GM12878 (cell line): ENCODE results near the gene TRMU. TPM values are rescaled to one million over a fixed set of nuclear protein-coding genes. Genes with fewer than 3 reads are reported as not detected.

Experiments used
- ATAC-seq: fragments of 200-7000 bp; cut with Tn5 transposase; 3 replicates; pipeline ENCODE4 v1.9.1; 2020; ENCODE audit warnings: mild to moderate bottlenecking, moderate library complexity
- BruUV-seq: library from RNA; stranded (reverse); fragments of 400-500 nt; replicated peaks from 2 replicates; lab custom pipeline; 2021; lab: Mats Ljungman, UMichigan
- CTCF ChIA-PET: fragments of 300-600 bp; sonication (Branson Sonifier 250); formaldehyde crosslinking; extraction: SDS; loops from one replicate; lab custom pipeline; 2021; ENCODE audit warnings: inconsistent platforms; lab: Yijun Ruan, JAX
- POLR2A ChIA-PET: fragments of 350-600 bp; formaldehyde crosslinking; extraction: SDS; loops from one replicate; lab custom pipeline; 2021; ENCODE audit warnings: inconsistent platforms; lab: Charles Lee
- RAD21 ChIA-PET: fragments of 300-600 bp; sonication (Branson Sonifier 250); formaldehyde crosslinking; loops from one replicate; lab custom pipeline; 2023; ENCODE audit warnings: antibody characterized with exemption; ENCODE audit not compliant: unreplicated experiment; lab: Charles Lee
- SMC1A ChIA-PET: fragments of 300-600 bp; sonication (Branson Sonifier 250); formaldehyde crosslinking; loops from one replicate; lab custom pipeline; 2023; ENCODE audit not compliant: unreplicated experiment, uncharacterized antibody; lab: Charles Lee
- DNase-seq: peaks from one replicate; pipeline ENCODE4 v3.0.0-alpha.2; 2011; ENCODE audit warnings: low read depth, low spot score
- FAIRE-seq: peaks from 3 replicates; lab custom pipeline; 2011; peaks lifted over from hg19 to GRCh38; lab: Jason Lieb, UNC
- H2AFZ ChIP-seq: 2 replicates; pipeline ENCODE4 v1.6.0; 2011; ENCODE audit warnings: low read depth, low read length, control low read depth; ENCODE audit not compliant: control insufficient read depth
- H3K27ac ChIP-seq: 2 replicates; pipeline ENCODE4 v1.5.1; 2011; ENCODE audit warnings: control low read depth; ENCODE audit not compliant: control insufficient read depth, insufficient read depth
- H3K27me3 ChIP-seq, 2 experiments: replicated peaks in 1 of 2; 2 replicates each; pipeline versions ENCODE4 v1.6.0 to v1.6.1; 2011; ENCODE audit warnings: low read length in 1 of 2; ENCODE audit not compliant: control insufficient read depth in 2 of 2, insufficient read depth in 2 of 2
- H3K36me3 ChIP-seq, 2 experiments: 2 replicates each; pipeline ENCODE4 v1.5.1; 2011; ENCODE audit warnings: low read length in 1 of 2; ENCODE audit not compliant: control insufficient read depth in 2 of 2, insufficient read depth in 2 of 2
- H3K4me1 ChIP-seq: 2 replicates; pipeline ENCODE4 v1.6.1; 2011; ENCODE audit warnings: mild to moderate bottlenecking, low read length, moderate library complexity, mixed read lengths; ENCODE audit not compliant: control insufficient read depth, insufficient read depth
- H3K4me2 ChIP-seq: 2 replicates; pipeline ENCODE4 v1.6.0; 2011; ENCODE audit warnings: control low read depth; ENCODE audit not compliant: control insufficient read depth, insufficient read depth
- H3K4me3 ChIP-seq: fragments of 200-600 bp; sonication (generic); 2 replicates; pipeline ENCODE4 v1.5.1; 2016
- H3K79me2 ChIP-seq: 2 replicates; pipeline ENCODE4 v1.6.0; 2011; ENCODE audit warnings: low read length; ENCODE audit not compliant: control insufficient read depth, insufficient read depth
- H3K9ac ChIP-seq: 2 replicates; pipeline ENCODE4 v1.8.0; 2011; ENCODE audit warnings: low read length, control low read depth, mixed read lengths; ENCODE audit not compliant: control insufficient read depth, insufficient read depth
- H3K9me3 ChIP-seq: replicated peaks from 3 replicates; pipeline ENCODE4 v1.5.1; 2011; ENCODE audit warnings: mild to moderate bottlenecking, low read length; ENCODE audit not compliant: control insufficient read depth, insufficient read depth
- H4K20me1 ChIP-seq: 2 replicates; pipeline ENCODE4 v1.6.0; 2011; ENCODE audit not compliant: control insufficient read depth, insufficient read depth
- ATF7 ChIP-seq: fragments of 450-650 bp; IDR thresholded peaks from 2 replicates; pipeline ENCODE4 v1.6.1; 2016; ENCODE audit warnings: low read depth, mild to moderate bottlenecking
- BHLHE40 ChIP-seq, 2 experiments: fragments of 450-650 bp in 1 of 2; IDR thresholded peaks; 2 replicates each; pipeline ENCODE4 v1.6.1; 2011 to 2017; ENCODE audit warnings: low read depth in 2 of 2, borderline replicate concordance in 1 of 2, improper control_type of control experiment in 1 of 2, low read length in 1 of 2, mild to moderate bottlenecking in 1 of 2
- MTA3 ChIP-seq: IDR thresholded peaks from 2 replicates; pipeline ENCODE4 v1.6.1; 2012; ENCODE audit warnings: low read length, inconsistent platforms, borderline replicate concordance
- MXI1 ChIP-seq: fragments of 150-350 bp; IDR thresholded peaks from 2 replicates; pipeline ENCODE4 v1.6.1; 2011; ENCODE audit warnings: low read depth, mild to moderate bottlenecking, inconsistent platforms, low read length, improper control_type of control experiment
- NBN ChIP-seq: fragments of 450-650 bp; IDR thresholded peaks from 2 replicates; pipeline ENCODE4 v1.6.1; 2016
- RFX5 ChIP-seq: IDR thresholded peaks from 2 replicates; pipeline ENCODE4 v1.6.1; 2011; ENCODE audit warnings: low read depth, low read length, improper control_type of control experiment
- SRF ChIP-seq, 2 experiments: IDR thresholded peaks; 2 replicates each; pipeline ENCODE4 v1.6.1; 2011; ENCODE audit warnings: low read depth in 2 of 2, low read length in 2 of 2, mild to moderate bottlenecking in 1 of 2, moderate library complexity in 1 of 2
- SUPT20H ChIP-seq: IDR thresholded peaks from 2 replicates; pipeline ENCODE4 v1.6.1; 2011; ENCODE audit warnings: low read depth, mild to moderate bottlenecking, low read length, moderate library complexity, borderline replicate concordance; ENCODE audit not compliant: control insufficient read depth
- TCF12 ChIP-seq: IDR thresholded peaks from 2 replicates; pipeline ENCODE4 v1.6.1; 2011; ENCODE audit warnings: low read depth, mild to moderate bottlenecking, low read length
- TCF3 ChIP-seq: IDR thresholded peaks from 2 replicates; pipeline ENCODE4 v1.6.1; 2012; ENCODE audit warnings: low read depth, mild to moderate bottlenecking, low read length, borderline replicate concordance; ENCODE audit not compliant: insufficient read depth
- USF2 ChIP-seq: IDR thresholded peaks from 2 replicates; pipeline ENCODE4 v1.6.1; 2011; ENCODE audit warnings: low read depth, low read length, improper control_type of control experiment, borderline replicate concordance
- YBX1 ChIP-seq: fragments of 450-650 bp; IDR thresholded peaks from 2 replicates; pipeline ENCODE4 v1.6.1; 2016; ENCODE audit warnings: antibody characterized with exemption
- WGBS: methylation state at CpG from one replicate; pipeline ENCODE4 v1.1.6; 2016; ENCODE audit warnings: low lambda C conversion rate; ENCODE audit not compliant: insufficient replicate concordance, insufficient coverage; ENCODE audit errors: missing lambda C conversion rate; 5-methylcytosine and 5-hydroxymethylcytosine counted together
- in situ Hi-C: fragments of 300-500 bp; cut with MboI; formaldehyde crosslinking; loops from 9 replicates; pipeline ENCODE4 v1.14.3; 2018; ENCODE audit warnings: mixed read lengths
- intact Hi-C: fragments of 100-400 bp; cut with micrococcal nuclease; formaldehyde crosslinking; loops from one replicate; pipeline ENCODE4 v1.14.2; 2022; ENCODE audit not compliant: unreplicated experiment
- polyA plus RNA-seq, 11 experiments: library from polyadenylated mRNA; depleted of rRNA in 4 of 11; unstranded in 6 of 11; stranded (reverse) in 5 of 11; fragments of >200 nt; fragmentation: Nextera tagmentation in 4 of 11; fragmentation: Illumina TruSeq in 1 of 11; extraction: Ambion mirVana in 4 of 11; extraction: Trizol in 1 of 11; gene quantifications; 1 replicate in 1 of 11; 2 replicates in 10 of 11; pipeline versions ENCODE4 v1.2.1 to v1.2.3, GENCODE V29; 2011 to 2016; ENCODE audit warnings: inconsistent platforms in 2 of 11, missing spikeins in 2 of 11, low read depth in 1 of 11
- total RNA-seq, 4 experiments: library from RNA; depleted of rRNA in 3 of 4; stranded (reverse); fragments of >200 nt in 3 of 4; fragmentation: Illumina TruSeq in 1 of 4; extraction: Trizol in 1 of 4; gene quantifications; 2 replicates each; pipeline versions ENCODE4 v1.2.1 to v1.2.3, GENCODE V29; 2013 to 2021
- TF ChIP-seq, protein P1 (sequence below): fragments of 450-650 bp; IDR thresholded peaks from 2 replicates; pipeline ENCODE4 v1.6.1; 2018; ENCODE audit warnings: borderline replicate concordance, mild to moderate bottlenecking; ENCODE audit not compliant: partially characterized antibody
- TF ChIP-seq, protein P2 (sequence below): fragments of 450-650 bp; IDR thresholded peaks from 2 replicates; pipeline ENCODE4 v1.6.1; 2017; ENCODE audit warnings: mild to moderate bottlenecking, moderate library complexity

TRMU gene
- total and polyA plus RNA-seq, 10 of the 15 experiments (the other 5 are each of a cell fraction or from before 2014, with no cell fraction given): 3.5 to 57.0 (median 44.0) TPM

DNA sequence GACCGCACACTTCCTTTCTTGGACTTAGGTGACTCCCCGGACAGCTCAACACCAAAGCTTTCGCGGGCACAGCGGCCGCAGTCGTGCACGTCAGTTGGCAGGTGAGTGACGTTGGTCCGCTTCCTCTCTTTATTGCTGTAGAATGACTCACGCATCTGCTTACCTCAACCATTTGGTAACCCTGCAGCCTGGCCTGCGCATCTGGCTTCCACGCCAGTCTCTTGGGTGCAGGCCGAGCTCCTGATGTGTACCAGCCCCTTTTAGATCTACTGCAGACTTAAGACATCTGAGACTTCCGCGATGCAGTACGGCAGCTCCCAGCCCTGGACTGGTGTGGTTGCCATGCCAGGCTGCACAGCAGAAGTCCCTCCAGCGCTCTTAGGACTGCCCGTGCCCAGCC, 12.4 kb upstream of the TRMU start:
- ATAC-seq (no peak), FAIRE-seq (no peak), DNase-seq (no peak)
- in situ Hi-C loops (no loop called here), intact Hi-C loops (no loop called here)
- no peak overlapping the region for H2AFZ ChIP-seq
- no peak overlapping the region for H3K4me3 ChIP-seq
- H3K36me3 ChIP-seq: peaks cover 18 to 49% of the 10 kb centered on the region in 2 experiments
- H3K4me2 ChIP-seq: no peak overlapping the region
- H3K27me3 ChIP-seq: no peaks in the 10 kb centered on the region
- no TSS peak for BruUV-seq
- no peaks in the 10 kb centered on the region for H3K9me3 ChIP-seq
- POLR2A ChIA-PET: no interaction called here
- H3K27ac ChIP-seq: no peak overlapping the region
- H3K4me1 ChIP-seq: no peaks in the 10 kb centered on the region
- RAD21 ChIA-PET: no interaction called here
- CTCF ChIA-PET: no interaction called here
- WGBS: 96% methylated on average over 19 of the region's 19 CpGs
- H3K9ac ChIP-seq: no peak overlapping the region
- SMC1A ChIA-PET: no interaction called here
- H4K20me1 ChIP-seq: no peaks in the 10 kb centered on the region; the same call in 1 of the 2 replicates
- no peaks in the 10 kb centered on the region for H3K79me2 ChIP-seq
- no peak for TF ChIP-seq SUPT20H
- TF ChIP-seq TCF3: no peak
- no peak for TF ChIP-seq YBX1
- TF ChIP-seq ATF7: no peak
- TF ChIP-seq RFX5: no peak
- TF ChIP-seq NBN: no peak
- no peak for TF ChIP-seq BHLHE40 (IDR thresholded peaks at IDR 0.05; ENCODE audit: borderline replicate concordance in 1 of 2, low read depth in 2 of 2, low read length in 1 of 2)
- TF ChIP-seq SRF (IDR thresholded peaks at IDR 0.05; ENCODE audit: low read depth in 2 of 2, low read length in 2 of 2): no peak
- TF ChIP-seq MXI1: no peak
- TF ChIP-seq USF2: no peak
- TF ChIP-seq TCF12: no peak
- TF ChIP-seq, protein P1, sequence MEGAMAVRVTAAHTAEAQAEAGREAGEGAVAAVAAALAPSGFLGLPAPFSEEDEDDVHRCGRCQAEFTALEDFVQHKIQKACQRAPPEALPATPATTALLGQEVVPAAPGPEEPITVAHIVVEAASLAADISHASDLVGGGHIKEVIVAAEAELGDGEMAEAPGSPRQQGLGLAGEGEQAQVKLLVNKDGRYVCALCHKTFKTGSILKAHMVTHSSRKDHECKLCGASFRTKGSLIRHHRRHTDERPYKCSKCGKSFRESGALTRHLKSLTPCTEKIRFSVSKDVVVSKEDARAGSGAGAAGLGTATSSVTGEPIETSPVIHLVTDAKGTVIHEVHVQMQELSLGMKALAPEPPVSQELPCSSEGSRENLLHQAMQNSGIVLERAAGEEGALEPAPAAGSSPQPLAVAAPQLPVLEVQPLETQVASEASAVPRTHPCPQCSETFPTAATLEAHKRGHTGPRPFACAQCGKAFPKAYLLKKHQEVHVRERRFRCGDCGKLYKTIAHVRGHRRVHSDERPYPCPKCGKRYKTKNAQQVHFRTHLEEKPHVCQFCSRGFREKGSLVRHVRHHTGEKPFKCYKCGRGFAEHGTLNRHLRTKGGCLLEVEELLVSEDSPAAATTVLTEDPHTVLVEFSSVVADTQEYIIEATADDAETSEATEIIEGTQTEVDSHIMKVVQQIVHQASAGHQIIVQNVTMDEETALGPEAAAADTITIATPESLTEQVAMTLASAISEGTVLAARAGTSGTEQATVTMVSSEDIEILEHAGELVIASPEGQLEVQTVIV: no peak
- TF ChIP-seq, protein P2, sequence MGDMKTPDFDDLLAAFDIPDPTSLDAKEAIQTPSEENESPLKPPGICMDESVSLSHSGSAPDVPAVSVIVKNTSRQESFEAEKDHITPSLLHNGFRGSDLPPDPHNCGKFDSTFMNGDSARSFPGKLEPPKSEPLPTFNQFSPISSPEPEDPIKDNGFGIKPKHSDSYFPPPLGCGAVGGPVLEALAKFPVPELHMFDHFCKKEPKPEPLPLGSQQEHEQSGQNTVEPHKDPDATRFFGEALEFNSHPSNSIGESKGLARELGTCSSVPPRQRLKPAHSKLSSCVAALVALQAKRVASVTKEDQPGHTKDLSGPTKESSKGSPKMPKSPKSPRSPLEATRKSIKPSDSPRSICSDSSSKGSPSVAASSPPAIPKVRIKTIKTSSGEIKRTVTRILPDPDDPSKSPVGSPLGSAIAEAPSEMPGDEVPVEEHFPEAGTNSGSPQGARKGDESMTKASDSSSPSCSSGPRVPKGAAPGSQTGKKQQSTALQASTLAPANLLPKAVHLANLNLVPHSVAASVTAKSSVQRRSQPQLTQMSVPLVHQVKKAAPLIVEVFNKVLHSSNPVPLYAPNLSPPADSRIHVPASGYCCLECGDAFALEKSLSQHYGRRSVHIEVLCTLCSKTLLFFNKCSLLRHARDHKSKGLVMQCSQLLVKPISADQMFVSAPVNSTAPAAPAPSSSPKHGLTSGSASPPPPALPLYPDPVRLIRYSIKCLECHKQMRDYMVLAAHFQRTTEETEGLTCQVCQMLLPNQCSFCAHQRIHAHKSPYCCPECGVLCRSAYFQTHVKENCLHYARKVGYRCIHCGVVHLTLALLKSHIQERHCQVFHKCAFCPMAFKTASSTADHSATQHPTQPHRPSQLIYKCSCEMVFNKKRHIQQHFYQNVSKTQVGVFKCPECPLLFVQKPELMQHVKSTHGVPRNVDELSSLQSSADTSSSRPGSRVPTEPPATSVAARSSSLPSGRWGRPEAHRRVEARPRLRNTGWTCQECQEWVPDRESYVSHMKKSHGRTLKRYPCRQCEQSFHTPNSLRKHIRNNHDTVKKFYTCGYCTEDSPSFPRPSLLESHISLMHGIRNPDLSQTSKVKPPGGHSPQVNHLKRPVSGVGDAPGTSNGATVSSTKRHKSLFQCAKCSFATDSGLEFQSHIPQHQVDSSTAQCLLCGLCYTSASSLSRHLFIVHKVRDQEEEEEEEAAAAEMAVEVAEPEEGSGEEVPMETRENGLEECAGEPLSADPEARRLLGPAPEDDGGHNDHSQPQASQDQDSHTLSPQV: no peak
- TF ChIP-seq MTA3: no peak
